Activated CD4-positive, alpha-beta T cell treated with anti-CD3 and anti-CD28 coated beads, Interleukin-2, Interleukin-4, amounts not matched to agents 100 ng/mL and 50 ng/mL, durations not matched to agents 16 hours and 8 hours (primary cell): ENCODE results near the gene JAG2.
"Not testable (repeated sequence)": the region's sequence is repeated elsewhere in the genome, so short reads cannot be mapped to it uniquely, and the experiment has no call there.

Experiments
- DNase-seq: peaks from one replicate; pipeline ENCODE4 v3.0.0-alpha.2; 2020; ENCODE audit warnings: low spot score

JAG2 gene

GRCh38 chr14:105117710-105118385, 50.7 kb downstream of the JAG2 start:
- no peak for DNase-seq

- DNase-seq, result no peak
Observed at GRCh38 chr14:105117257-105117646, 51.3 kb downstream of the JAG2 start.

- DNase-seq, result no peak
Observed at GRCh38 chr14:105116451-105117256, 51.9 kb downstream of the JAG2 start.

- DNase-seq, result not testable (repeated sequence)
Observed at GRCh38 chr14:105109243-105109642, 59.3 kb downstream of the JAG2 start.

GRCh38 chr14:105108516-105108864, 60.1 kb downstream of the JAG2 start:
- no peak for DNase-seq

GRCh38 chr14:105107781-105108515, 60.6 kb downstream of the JAG2 start:
- no peak for DNase-seq

GRCh38 chr14:105107351-105107750, 61.2 kb downstream of the JAG2 start:
- DNase-seq, result no peak

GRCh38 chr14:105105158-105105557, 63.4 kb downstream of the JAG2 start:
- DNase-seq, result no peak

- DNase-seq, result no peak
Observed at GRCh38 chr14:105102893-105103292, 65.7 kb downstream of the JAG2 start.

- DNase-seq, result no peak
Observed at GRCh38 chr14:105102361-105102870, 66.2 kb downstream of the JAG2 start.

- no peak for DNase-seq
Observed at GRCh38 chr14:105100910-105101309, 67.7 kb downstream of the JAG2 start.

- DNase-seq, result no peak
Observed at GRCh38 chr14:105099778-105100177, 68.8 kb downstream of the JAG2 start.

GRCh38 chr14:105098316-105098715, 70.3 kb downstream of the JAG2 start:
- no peak for DNase-seq

GRCh38 chr14:105097794-105098127, 70.8 kb downstream of the JAG2 start:
- no peak for DNase-seq

- DNase-seq, result no peak
Observed at GRCh38 chr14:105096206-105096875, 72.2 kb downstream of the JAG2 start.

- DNase-seq, result no peak
Observed at GRCh38 chr14:105095236-105095805, 73.3 kb downstream of the JAG2 start.

GRCh38 chr14:105094193-105094907, 74.2 kb downstream of the JAG2 start:
- no peak for DNase-seq

GRCh38 chr14:105093431-105094192, 75.0 kb downstream of the JAG2 start:
- peak; percentile 68 for DNase-seq

GRCh38 chr14:105093038-105093430, 75.5 kb downstream of the JAG2 start:
- DNase-seq, result peak; percentile 47
